Uterus (tissue), 2 donors: ENCODE measurements around the gene SIX4.

Experiments used
- POLR2A ChIP-seq, 2 donors: fragments of 450-650 bp; IDR thresholded peaks; one replicate each; pipeline ENCODE4 v1.6.1; 2016; ENCODE audit warnings: antibody characterized with exemption in 2 of 2, mild to moderate bottlenecking in 1 of 2, moderate library complexity in 1 of 2
- TF ChIP-seq, protein P1 (sequence below), 4 experiments: fragments of 200-600 bp in 2 of 4; fragments of 450-650 bp in 2 of 4; sonication (generic) in 2 of 4; IDR thresholded peaks; one replicate each; pipeline ENCODE4 v1.5.1; 2016 to 2019; ENCODE audit warnings: antibody characterized with exemption in 4 of 4, mild to moderate bottlenecking in 2 of 4, moderate library complexity in 1 of 4

DNA sequence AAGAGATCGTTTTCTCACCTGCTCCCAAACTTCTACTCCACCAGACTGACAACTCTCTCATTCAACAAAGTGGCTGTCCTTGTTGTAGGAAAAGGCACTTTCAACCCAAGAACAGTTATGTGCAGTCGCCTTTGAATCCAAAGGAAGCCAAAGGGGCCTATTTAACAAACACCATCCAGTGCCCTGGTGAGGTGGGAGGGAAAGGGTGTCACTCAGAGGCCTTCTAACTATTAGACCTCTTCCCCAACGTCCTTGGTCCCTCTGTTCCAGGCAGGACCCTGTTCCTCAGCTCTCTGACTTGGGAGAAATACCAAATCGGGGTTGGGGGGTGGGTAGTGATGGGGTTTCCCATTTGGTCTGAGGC, 3.2 kb downstream of the SIX4 start:
- TF ChIP-seq, protein P1, sequence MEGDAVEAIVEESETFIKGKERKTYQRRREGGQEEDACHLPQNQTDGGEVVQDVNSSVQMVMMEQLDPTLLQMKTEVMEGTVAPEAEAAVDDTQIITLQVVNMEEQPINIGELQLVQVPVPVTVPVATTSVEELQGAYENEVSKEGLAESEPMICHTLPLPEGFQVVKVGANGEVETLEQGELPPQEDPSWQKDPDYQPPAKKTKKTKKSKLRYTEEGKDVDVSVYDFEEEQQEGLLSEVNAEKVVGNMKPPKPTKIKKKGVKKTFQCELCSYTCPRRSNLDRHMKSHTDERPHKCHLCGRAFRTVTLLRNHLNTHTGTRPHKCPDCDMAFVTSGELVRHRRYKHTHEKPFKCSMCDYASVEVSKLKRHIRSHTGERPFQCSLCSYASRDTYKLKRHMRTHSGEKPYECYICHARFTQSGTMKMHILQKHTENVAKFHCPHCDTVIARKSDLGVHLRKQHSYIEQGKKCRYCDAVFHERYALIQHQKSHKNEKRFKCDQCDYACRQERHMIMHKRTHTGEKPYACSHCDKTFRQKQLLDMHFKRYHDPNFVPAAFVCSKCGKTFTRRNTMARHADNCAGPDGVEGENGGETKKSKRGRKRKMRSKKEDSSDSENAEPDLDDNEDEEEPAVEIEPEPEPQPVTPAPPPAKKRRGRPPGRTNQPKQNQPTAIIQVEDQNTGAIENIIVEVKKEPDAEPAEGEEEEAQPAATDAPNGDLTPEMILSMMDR (IDR thresholded peaks at IDR 0.05): no peak
- no peak for TF ChIP-seq POLR2A (IDR thresholded peaks at IDR 0.05)
